ENCODE data around the gene ZNF76.

Gene ZNF76

GRCh38 chr6:35267897-35268296 lies 8.4 kb downstream of the ZNF76 start:
- DNase-seq (ENCODE audit: low read depth) = no peak

- no peak for DNase-seq (ENCODE audit: low read depth)
These were observed 12.5 kb downstream of the ZNF76 start for GRCh38 chr6:35272005-35272404.

- no peak for DNase-seq (ENCODE audit: low read depth)
These were observed 14.5 kb downstream of the ZNF76 start for GRCh38 chr6:35273822-35274559.

- no peak for DNase-seq (ENCODE audit: low read depth)
These were observed 16.3 kb downstream of the ZNF76 start for GRCh38 chr6:35275744-35276260.

- no peak for DNase-seq (ENCODE audit: low read depth)
These were observed 19.2 kb downstream of the ZNF76 start for GRCh38 chr6:35278708-35279107.

- no peak for DNase-seq (ENCODE audit: low read depth)
These were observed 21.4 kb downstream of the ZNF76 start for GRCh38 chr6:35280903-35281302.

- no peak for DNase-seq (ENCODE audit: low read depth)
These were observed 22.9 kb downstream of the ZNF76 start for GRCh38 chr6:35282472-35282871.

GRCh38 chr6:35283361-35283760 lies 23.8 kb downstream of the ZNF76 start:
- DNase-seq (ENCODE audit: low read depth) = no peak

GRCh38 chr6:35287671-35288396 lies 28.3 kb downstream of the ZNF76 start:
- no peak for DNase-seq (ENCODE audit: low read depth)

- DNase-seq (ENCODE audit: low read depth) = no peak
These were observed 29.3 kb downstream of the ZNF76 start for GRCh38 chr6:35288834-35289233.

- no peak for DNase-seq (ENCODE audit: low read depth)
These were observed 32.0 kb downstream of the ZNF76 start for GRCh38 chr6:35291491-35291890.

GRCh38 chr6:35292494-35292893 lies 33.0 kb downstream of the ZNF76 start:
- no peak for DNase-seq (ENCODE audit: low read depth)

- DNase-seq (ENCODE audit: low read depth) = no peak
These were observed 34.1 kb downstream of the ZNF76 start for GRCh38 chr6:35293681-35294080.

- peak; percentile 10 for DNase-seq (ENCODE audit: low read depth)
These were observed 34.9 kb downstream of the ZNF76 start for GRCh38 chr6:35294308-35294945.

- no peak for DNase-seq (ENCODE audit: low read depth)
These were observed 35.5 kb downstream of the ZNF76 start for GRCh38 chr6:35295036-35295435.

- no peak for DNase-seq (ENCODE audit: low read depth)
These were observed 36.2 kb downstream of the ZNF76 start for GRCh38 chr6:35295521-35296315.

- DNase-seq (ENCODE audit: low read depth) = no peak
These were observed 37.5 kb downstream of the ZNF76 start for GRCh38 chr6:35296931-35297600.

GRCh38 chr6:35297601-35298481 lies 38.3 kb downstream of the ZNF76 start, which contains the start of gene DEF6:
Gene DEF6, plus strand, starts transcription at chr6:35297818. Its CDS starts 39 bp downstream, at chr6:35297857.
- peak; percentile 57 for DNase-seq (ENCODE audit: low read depth)

GRCh38 chr6:35298625-35299140 lies 39.1 kb downstream of the ZNF76 start:
- no peak for DNase-seq (ENCODE audit: low read depth)

GRCh38 chr6:35299674-35300073 lies 40.1 kb downstream of the ZNF76 start:
- DNase-seq (ENCODE audit: low read depth) = no peak
